ENCODE data around the gene DIO1.

The DIO1 gene

GRCh38 chr1:53894644-53895043, 657 bp downstream of the DIO1 start:
- no peak for DNase-seq (ENCODE audit: low spot score)

GRCh38 chr1:53895421-53895820, 1.4 kb downstream of the DIO1 start:
- DNase-seq (ENCODE audit: low spot score) = no peak

DNA sequence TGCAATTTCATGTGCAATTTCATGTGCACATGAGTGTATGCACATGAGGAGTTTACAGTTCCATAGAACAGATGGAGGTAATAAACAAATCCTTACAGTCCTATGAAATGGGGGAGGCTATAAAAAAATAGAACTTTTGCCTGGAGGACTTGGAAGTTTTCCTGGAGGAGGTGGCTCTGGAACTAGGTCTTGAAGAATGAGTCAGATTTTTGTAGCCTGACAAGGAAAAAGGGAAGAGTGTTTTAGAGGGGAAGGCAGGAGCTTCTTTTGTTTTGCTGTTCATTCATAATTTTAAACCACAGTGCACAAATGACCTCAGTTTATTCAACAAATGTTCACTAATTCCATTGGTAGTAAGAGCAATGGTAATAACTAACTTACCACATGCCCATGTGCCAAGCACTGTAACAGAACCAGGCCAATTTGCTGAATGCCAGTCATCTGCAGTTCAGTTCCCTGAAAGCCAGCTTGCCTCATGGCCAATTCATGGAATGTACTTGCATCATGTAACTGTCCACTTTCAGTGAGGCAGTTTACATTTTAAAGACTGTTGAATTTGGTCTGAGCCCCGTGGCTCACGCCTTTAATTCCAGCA, 2.7 kb downstream of the DIO1 start:
- no peak for DNase-seq (ENCODE audit: low spot score)

DNA sequence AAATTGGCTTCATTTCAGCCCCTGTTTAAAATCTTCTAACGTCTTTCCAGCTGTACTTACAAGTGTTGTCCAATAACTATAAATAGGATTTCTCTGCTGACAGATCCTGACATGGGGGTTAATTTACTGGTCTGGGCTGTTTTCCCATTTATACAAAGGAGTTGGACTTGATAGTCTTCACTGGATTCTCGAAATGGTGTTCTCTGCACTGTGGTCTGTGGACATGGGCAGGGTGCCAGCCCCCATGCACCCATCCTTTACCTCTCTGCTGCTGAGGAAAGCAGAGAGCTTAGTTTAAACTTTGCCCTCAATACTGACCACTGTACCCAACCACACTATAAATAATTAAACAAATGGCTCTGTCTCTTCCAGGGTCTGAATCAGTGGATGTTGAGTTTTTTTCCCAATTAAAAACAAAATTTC, 5.2 kb downstream of the DIO1 start:
- no peak for DNase-seq (ENCODE audit: low spot score)

- DNase-seq (ENCODE audit: low spot score) = no peak
Measured at GRCh38 chr1:53899708-53900107, 5.7 kb downstream of the DIO1 start.

- no peak for DNase-seq (ENCODE audit: low spot score)
Measured at GRCh38 chr1:53902235-53903138, 8.5 kb downstream of the DIO1 start.

- no peak for DNase-seq (ENCODE audit: low spot score)
Measured at GRCh38 chr1:53905509-53905908, 11.5 kb downstream of the DIO1 start.

GRCh38 chr1:53906121-53906520, 12.1 kb downstream of the DIO1 start:
- no peak for DNase-seq (ENCODE audit: low spot score)

DNA sequence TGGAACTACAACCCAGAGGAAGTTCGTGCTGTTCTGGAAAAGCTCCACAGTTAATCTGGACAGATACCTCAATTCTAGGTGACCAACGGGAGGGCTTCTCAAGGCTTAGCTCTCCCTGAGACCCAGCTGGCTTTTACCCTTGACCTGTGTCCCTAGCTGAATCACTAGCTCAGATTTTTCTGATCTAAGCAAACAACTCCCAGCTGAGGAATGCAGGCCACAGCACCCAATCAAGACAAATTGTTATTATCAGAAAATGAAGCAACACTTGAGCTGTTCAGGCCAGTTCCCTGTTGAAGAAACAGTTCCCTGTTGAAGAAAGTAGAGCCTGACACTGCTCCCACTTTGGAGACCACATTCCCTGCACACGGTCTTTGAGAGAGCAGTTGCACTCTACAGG, 16.0 kb downstream of the DIO1 start:
- DNase-seq (ENCODE audit: low spot score) = no peak

DNA sequence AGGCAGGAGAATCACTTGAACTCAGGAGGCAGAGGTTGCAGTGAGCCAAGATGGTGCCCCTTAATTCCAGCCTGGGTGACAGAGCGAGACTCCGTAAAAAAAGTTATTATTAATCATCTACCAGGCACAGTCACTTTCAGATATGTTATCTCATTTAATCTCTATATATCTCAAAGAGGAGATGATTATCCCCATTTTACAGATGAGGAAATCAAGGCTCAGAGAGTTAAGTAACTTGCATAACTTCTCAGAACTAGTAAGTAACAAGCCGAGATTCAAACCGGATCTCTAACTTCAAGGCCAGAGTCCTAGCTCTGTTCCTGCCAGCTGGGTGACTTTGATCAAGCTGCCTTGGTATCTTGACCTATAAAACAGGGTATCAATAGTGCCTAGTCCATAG, 17.5 kb downstream of the DIO1 start:
- DNase-seq (ENCODE audit: low spot score) = no peak

DNA sequence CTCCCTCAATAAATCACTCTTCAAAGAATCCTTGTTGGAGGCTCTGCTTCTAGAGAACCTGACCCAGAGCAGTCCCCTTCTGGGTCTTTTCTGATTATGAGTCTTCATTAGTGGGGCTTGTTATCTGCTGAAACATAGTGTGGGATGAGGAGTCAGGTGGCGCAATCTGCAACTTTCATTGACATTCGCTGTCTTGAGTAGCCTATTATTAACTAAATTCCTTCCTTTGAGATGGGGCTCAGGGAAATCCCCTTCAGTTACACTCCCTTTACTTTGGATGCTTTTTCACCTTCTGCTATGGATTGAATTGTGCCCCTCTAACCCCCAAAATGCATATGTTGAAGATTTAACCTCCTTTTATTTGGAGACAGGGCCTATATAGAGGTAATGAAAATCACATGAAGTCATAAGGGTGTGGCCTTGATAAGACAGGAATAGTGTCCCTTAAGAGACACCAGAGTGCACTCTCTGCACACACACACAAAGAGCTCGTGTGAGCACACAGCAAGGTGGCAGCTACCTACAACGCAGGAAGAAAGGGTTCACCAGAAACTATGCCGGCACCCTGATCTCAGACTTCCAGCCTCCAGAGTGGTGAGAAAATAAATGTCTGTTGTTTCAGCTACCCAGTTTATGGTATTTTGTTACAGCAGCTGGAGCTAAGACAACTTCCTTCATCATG, 19.5 kb downstream of the DIO1 start:
- DNase-seq (ENCODE audit: low spot score) = no peak

DNA sequence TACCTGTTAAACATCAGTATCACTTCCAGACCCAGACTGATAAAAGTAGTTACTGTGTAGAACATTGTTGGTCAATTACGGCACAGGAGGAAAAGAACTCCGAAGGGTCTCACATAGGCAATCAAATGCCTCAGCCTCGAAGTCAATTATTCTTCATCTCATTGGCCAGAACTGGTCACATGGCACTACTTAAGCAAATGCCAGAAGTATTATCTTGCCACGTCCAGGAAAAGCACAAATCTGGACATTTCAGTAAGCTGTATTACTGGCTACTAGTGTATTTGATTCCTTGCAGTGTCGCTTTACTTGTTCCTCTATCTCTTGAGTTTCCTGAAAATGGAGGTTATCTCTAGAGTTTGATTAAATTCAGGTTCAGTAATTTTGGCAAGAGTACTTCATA, 24.4 kb downstream of the DIO1 start:
- DNase-seq (ENCODE audit: low spot score) = no peak

DNA sequence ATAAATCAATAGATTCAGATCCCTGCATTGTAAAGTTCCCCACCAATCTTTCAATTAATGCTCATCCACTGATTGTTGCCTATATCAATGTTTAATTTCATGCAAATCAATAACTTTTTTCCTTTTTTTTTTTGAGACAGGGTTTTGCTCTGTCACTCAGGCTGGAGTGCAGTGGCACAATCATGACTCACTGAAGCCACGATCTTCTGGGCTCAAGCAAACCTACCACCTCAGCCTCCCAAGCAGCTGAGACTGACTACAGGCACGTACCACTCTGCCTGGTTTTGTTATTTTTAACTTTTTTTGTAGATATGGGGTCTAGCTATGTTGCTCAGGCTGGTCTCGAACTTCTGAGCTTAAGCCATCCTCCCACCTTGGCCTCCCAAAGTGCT, 25.7 kb downstream of the DIO1 start:
- no peak for DNase-seq (ENCODE audit: low spot score)

DNA sequence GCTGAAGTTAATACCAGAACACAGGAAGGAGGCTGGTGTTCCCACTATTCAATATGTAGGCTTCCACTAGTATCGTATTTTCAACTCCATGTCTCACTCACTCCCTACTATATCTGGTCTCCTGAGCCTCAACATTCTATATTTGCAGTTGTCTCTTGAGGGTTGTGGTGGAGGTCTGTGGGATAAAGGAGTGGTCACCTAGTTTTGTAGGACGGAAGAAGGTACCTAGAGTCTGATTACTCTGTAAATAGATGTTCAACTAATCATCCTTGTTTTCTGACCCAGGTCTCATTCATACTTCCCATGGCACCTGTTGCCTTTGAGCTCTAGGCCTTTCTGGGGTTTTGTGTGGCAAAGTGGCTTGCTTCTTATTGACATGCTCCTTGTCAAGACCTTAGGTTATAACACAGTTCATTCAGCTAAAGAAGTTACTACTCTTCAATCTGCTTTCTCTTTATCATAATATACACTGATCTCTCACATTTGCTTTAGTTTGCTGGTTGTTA, 33.4 kb downstream of the DIO1 start:
- DNase-seq (ENCODE audit: low spot score) = no peak

- DNase-seq (ENCODE audit: low spot score) = no peak
Measured at GRCh38 chr1:53929246-53929960, 35.4 kb downstream of the DIO1 start.

DNA sequence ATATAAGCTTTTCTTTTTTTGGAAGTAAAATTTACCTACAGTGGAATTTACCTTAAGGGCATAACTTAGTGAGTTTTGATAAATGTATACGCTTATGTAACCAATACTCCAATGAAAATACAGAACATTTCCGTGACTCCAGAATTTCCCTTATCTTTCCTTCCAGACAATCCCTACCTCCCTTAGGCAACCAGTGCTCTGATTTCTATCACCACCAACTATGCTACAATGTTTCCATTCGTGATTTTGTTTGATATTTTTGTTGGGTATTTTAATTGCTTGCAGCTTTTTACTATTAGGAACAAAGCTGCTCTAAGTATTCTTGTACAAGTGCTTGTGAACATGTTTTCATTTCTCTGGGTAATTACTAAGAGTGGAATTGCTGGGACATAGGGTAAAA, 36.9 kb downstream of the DIO1 start:
- DNase-seq (ENCODE audit: low spot score) = no peak

GRCh38 chr1:53931523-53931922, 37.5 kb downstream of the DIO1 start:
- DNase-seq (ENCODE audit: low spot score) = no peak

GRCh38 chr1:53934170-53934765, 40.3 kb downstream of the DIO1 start:
- no peak for DNase-seq (ENCODE audit: low spot score)

GRCh38 chr1:53936430-53936829, 42.4 kb downstream of the DIO1 start:
- DNase-seq (ENCODE audit: low spot score) = no peak

DNA sequence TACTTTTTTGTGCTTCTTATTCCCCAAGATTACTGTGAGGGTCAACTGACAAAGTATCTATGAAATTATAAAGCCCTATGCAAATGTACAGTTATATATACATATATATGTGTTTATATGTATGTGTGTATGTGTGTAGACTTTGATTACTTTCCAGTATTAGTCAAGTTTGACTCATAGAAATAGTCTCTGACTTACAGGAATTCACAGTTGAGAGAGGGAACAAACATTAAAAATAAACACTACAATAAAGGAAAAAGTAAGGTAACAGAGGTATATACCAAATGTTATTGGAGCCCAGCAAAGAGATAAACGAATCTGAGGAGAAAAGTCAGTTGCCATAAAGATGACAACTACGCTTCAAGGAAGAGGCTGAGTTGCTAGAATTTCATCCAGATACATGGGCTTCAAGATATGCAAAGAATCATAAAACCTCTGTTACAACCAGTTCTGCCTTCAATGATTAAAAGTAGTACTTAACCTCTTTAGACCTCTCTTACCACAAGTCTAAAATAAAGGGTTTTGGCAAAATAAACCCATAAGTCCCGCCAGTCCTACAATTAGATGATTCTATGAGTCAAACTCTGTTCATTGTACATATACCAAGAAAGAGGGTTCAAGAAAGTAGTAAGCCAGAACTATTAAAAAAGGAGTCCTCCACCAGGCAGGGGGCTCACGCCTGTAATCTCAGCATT, 44.3 kb downstream of the DIO1 start:
- DNase-seq (ENCODE audit: low spot score) = no peak

All from kidney capillary endothelial cell (primary cell).